Measurements from ENCODE around the gene PRRG1. TPM values are rescaled to one million over a fixed set of nuclear protein-coding genes. Genes with fewer than 3 reads are reported as not detected.
A peak's percentile ranks its signal among the peaks of the same experiment; 100 is the strongest.

The PRRG1 gene
- total RNA-seq, 2 experiments from 2014 or later = not detected

- Histone ChIP-seq H3K27me3 (ENCODE audit: control insufficient read depth in 1 of 2, insufficient read depth in 2 of 2, low read length in 2 of 2) (no peaks in the 10 kb centered on the region), H3K27ac (ENCODE audit: low read depth in 1 of 2, low read length in 2 of 2) (no peak overlapping the region), H3K9me3 (ENCODE audit: control insufficient read depth in 1 of 2, insufficient read depth in 1 of 2, low read length in 2 of 2) (no peaks in the 10 kb centered on the region), H3K36me3 (ENCODE audit: insufficient read depth, low read length) (no peaks in the 10 kb centered on the region), H3K4me3 (ENCODE audit: low read length) (no peak overlapping the region), H3K4me1 (ENCODE audit: insufficient read depth, low read length) (no peaks in the 10 kb centered on the region)
- intact Hi-C loops (cut with DNase I, micrococcal nuclease) = no loop called here
- Mint-ChIP-seq H3K4me3 (no peak overlapping the region), H3K27ac (no peak overlapping the region), H3K36me3 (ENCODE audit: low read depth) (no peaks in the 10 kb centered on the region), H3K9me3 (no peaks in the 10 kb centered on the region), H3K27me3 (no peaks in the 10 kb centered on the region), H3K4me1 (ENCODE audit: low read depth) (no peaks in the 10 kb centered on the region)
- ChIA-PET POLR2A (no interaction called here), CTCF (no interaction called here)
- ATAC-seq (ENCODE audit: poor library complexity) (no peak), DNase-seq (no peak)
- TF ChIP-seq, protein P1, sequence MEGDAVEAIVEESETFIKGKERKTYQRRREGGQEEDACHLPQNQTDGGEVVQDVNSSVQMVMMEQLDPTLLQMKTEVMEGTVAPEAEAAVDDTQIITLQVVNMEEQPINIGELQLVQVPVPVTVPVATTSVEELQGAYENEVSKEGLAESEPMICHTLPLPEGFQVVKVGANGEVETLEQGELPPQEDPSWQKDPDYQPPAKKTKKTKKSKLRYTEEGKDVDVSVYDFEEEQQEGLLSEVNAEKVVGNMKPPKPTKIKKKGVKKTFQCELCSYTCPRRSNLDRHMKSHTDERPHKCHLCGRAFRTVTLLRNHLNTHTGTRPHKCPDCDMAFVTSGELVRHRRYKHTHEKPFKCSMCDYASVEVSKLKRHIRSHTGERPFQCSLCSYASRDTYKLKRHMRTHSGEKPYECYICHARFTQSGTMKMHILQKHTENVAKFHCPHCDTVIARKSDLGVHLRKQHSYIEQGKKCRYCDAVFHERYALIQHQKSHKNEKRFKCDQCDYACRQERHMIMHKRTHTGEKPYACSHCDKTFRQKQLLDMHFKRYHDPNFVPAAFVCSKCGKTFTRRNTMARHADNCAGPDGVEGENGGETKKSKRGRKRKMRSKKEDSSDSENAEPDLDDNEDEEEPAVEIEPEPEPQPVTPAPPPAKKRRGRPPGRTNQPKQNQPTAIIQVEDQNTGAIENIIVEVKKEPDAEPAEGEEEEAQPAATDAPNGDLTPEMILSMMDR (IDR thresholded peaks at IDR 0.05) = no peak
Measured at GRCh38 chrX:37332987-37333658, 16.0 kb upstream of the PRRG1 start.

DNA sequence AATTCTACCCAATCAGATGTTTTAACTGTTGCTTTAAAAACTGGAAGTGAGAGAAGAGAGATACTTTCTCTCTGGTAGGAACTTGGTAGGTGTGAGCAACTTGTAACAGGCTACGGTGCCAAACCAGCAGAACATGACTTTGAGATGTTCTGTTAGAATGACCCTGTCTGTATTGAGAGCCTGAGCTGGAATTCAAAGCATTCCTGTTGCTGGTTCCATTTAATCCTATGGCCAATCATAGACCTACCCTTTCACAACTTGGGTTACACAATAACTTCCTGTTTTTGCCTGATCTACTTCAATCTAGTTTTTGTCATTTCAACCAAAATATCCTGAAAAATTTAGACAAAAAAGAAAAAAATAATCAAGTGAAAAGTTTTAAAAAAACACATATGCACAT lies 1.7 kb upstream of the PRRG1 start:
- Histone ChIP-seq H3K27me3 (ENCODE audit: control insufficient read depth in 1 of 2, insufficient read depth in 2 of 2, low read length in 2 of 2) (peaks cover 6 to 9% of the 10 kb centered on the region in 2 experiments), H3K36me3 (ENCODE audit: insufficient read depth, low read length) (no peaks in the 10 kb centered on the region), H3K27ac (ENCODE audit: low read depth in 1 of 2, low read length in 2 of 2) (no peak overlapping the region), H3K4me1 (ENCODE audit: insufficient read depth, low read length) (peaks cover 6% of the 10 kb centered on the region), H3K4me3 (ENCODE audit: low read length) (no peak overlapping the region), H3K9me3 (ENCODE audit: control insufficient read depth in 1 of 2, insufficient read depth in 1 of 2, low read length in 2 of 2) (peaks cover 0 to 6% of the 10 kb centered on the region in 2 experiments)
- intact Hi-C loops (cut with DNase I, micrococcal nuclease) = no loop called here
- Mint-ChIP-seq H3K9me3 (no peaks in the 10 kb centered on the region), H3K36me3 (ENCODE audit: low read depth) (no peaks in the 10 kb centered on the region), H3K27ac (no peak overlapping the region), H3K27me3 (peaks cover 54% of the 10 kb centered on the region), H3K4me3 (no peak overlapping the region), H3K4me1 (ENCODE audit: low read depth) (peaks cover 5% of the 10 kb centered on the region)
- POLR2A ChIA-PET = no interaction called here
- DNase-seq = peak in 1 of 14 experiments; percentile 2
- TF ChIP-seq, protein P1 (IDR thresholded peaks at IDR 0.05) = no peak
- no peak for ATAC-seq (ENCODE audit: poor library complexity)
- CTCF ChIA-PET = no interaction called here

- Mint-ChIP-seq H3K9me3 (no peaks in the 10 kb centered on the region), H3K4me3 (peak overlapping the region; percentile 69), H3K4me1 (ENCODE audit: low read depth) (peaks cover 5% of the 10 kb centered on the region), H3K36me3 (ENCODE audit: low read depth) (no peaks in the 10 kb centered on the region), H3K27me3 (peaks cover 54% of the 10 kb centered on the region), H3K27ac (no peak overlapping the region)
- H3K27ac ChIP-seq (ENCODE audit: low read depth in 1 of 2, low read length in 2 of 2) = no peak overlapping the region
- H3K4me3 ChIP-seq (ENCODE audit: low read length) = no peak overlapping the region
- H3K27me3 ChIP-seq (ENCODE audit: control insufficient read depth in 1 of 2, insufficient read depth in 2 of 2, low read length in 2 of 2) = peaks cover 6 to 9% of the 10 kb centered on the region in 2 experiments
- CTCF ChIA-PET = no interaction called here
- DNase-seq (no peak), ATAC-seq (ENCODE audit: poor library complexity) (no peak)
- H3K9me3 ChIP-seq (ENCODE audit: control insufficient read depth in 1 of 2, insufficient read depth in 1 of 2, low read length in 2 of 2) = peaks cover 0 to 6% of the 10 kb centered on the region in 2 experiments
- TF ChIP-seq, protein P1 (IDR thresholded peaks at IDR 0.05) = no peak
- H3K4me1 ChIP-seq (ENCODE audit: insufficient read depth, low read length) = peaks cover 6% of the 10 kb centered on the region
- intact Hi-C loops (cut with DNase I, micrococcal nuclease) = no loop called here
- no peaks in the 10 kb centered on the region for H3K36me3 ChIP-seq (ENCODE audit: insufficient read depth, low read length)
- POLR2A ChIA-PET = no interaction called here
Measured at GRCh38 chrX:37348231-37348970, 763 bp upstream of the PRRG1 start.
